ENCODE results near the gene DHRS7C. TPM values are rescaled to one million over a fixed set of nuclear protein-coding genes. Genes with fewer than 3 reads are reported as not detected.

Gene DHRS7C
- total RNA-seq, 1 experiment from 2014 or later = not detected

- Mint-ChIP-seq H3K4me3 (no peak overlapping the region), H3K27ac (no peak overlapping the region), H3K36me3 (no peaks in the 10 kb centered on the region), H3K9me3 (no peaks in the 10 kb centered on the region), H3K4me1 (no peaks in the 10 kb centered on the region), H3K27me3 (ENCODE audit: low read depth) (peaks cover 4% of the 10 kb centered on the region; the same call in 1 of the 2 replicates)
- ATAC-seq (no peak), DNase-seq (ENCODE audit: low spot score) (no peak)
- ChIA-PET POLR2A (no interaction called here), CTCF (no interaction called here)
- TF ChIP-seq, protein P1, sequence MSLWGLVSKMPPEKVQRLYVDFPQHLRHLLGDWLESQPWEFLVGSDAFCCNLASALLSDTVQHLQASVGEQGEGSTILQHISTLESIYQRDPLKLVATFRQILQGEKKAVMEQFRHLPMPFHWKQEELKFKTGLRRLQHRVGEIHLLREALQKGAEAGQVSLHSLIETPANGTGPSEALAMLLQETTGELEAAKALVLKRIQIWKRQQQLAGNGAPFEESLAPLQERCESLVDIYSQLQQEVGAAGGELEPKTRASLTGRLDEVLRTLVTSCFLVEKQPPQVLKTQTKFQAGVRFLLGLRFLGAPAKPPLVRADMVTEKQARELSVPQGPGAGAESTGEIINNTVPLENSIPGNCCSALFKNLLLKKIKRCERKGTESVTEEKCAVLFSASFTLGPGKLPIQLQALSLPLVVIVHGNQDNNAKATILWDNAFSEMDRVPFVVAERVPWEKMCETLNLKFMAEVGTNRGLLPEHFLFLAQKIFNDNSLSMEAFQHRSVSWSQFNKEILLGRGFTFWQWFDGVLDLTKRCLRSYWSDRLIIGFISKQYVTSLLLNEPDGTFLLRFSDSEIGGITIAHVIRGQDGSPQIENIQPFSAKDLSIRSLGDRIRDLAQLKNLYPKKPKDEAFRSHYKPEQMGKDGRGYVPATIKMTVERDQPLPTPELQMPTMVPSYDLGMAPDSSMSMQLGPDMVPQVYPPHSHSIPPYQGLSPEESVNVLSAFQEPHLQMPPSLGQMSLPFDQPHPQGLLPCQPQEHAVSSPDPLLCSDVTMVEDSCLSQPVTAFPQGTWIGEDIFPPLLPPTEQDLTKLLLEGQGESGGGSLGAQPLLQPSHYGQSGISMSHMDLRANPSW (CRISPR knock-in tag; conservative IDR thresholded peaks at IDR 0.05; ENCODE audit: low read depth) = no peak
- TF ChIP-seq ZNF423 (CRISPR knock-in tag; IDR thresholded peaks at IDR 0.05) = no peak
- no peak for TF ChIP-seq ZNF263 (CRISPR knock-in tag; IDR thresholded peaks at IDR 0.05; ENCODE audit: low read depth)
- no peak for TF ChIP-seq NR2C2 (CRISPR knock-in tag; IDR thresholded peaks at IDR 0.05)
- no peak for TF ChIP-seq USF2 (CRISPR knock-in tag; IDR thresholded peaks at IDR 0.05)
- TF ChIP-seq, protein P2, sequence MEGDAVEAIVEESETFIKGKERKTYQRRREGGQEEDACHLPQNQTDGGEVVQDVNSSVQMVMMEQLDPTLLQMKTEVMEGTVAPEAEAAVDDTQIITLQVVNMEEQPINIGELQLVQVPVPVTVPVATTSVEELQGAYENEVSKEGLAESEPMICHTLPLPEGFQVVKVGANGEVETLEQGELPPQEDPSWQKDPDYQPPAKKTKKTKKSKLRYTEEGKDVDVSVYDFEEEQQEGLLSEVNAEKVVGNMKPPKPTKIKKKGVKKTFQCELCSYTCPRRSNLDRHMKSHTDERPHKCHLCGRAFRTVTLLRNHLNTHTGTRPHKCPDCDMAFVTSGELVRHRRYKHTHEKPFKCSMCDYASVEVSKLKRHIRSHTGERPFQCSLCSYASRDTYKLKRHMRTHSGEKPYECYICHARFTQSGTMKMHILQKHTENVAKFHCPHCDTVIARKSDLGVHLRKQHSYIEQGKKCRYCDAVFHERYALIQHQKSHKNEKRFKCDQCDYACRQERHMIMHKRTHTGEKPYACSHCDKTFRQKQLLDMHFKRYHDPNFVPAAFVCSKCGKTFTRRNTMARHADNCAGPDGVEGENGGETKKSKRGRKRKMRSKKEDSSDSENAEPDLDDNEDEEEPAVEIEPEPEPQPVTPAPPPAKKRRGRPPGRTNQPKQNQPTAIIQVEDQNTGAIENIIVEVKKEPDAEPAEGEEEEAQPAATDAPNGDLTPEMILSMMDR (IDR thresholded peaks at IDR 0.05) = no peak
- TF ChIP-seq E2F5 (CRISPR knock-in tag; IDR thresholded peaks at IDR 0.05) = no peak
- no peak for TF ChIP-seq ELF4 (CRISPR knock-in tag; IDR thresholded peaks at IDR 0.05; ENCODE audit: low read depth)
- no peak for TF ChIP-seq ATF2 (CRISPR knock-in tag; IDR thresholded peaks at IDR 0.05; ENCODE audit: borderline replicate concordance, low read depth)
- TF ChIP-seq GABPB1 (CRISPR knock-in tag; IDR thresholded peaks at IDR 0.05) = no peak
- no peak for TF ChIP-seq SP1 (CRISPR knock-in tag; conservative IDR thresholded peaks at IDR 0.05)
- no peak for TF ChIP-seq CDX4 (CRISPR knock-in tag; IDR thresholded peaks at IDR 0.05; ENCODE audit: borderline replicate concordance)
Observed at GRCh38 chr17:9766970-9767369, 24.4 kb downstream of the DHRS7C start.

GRCh38 chr17:9765322-9765721 lies 26.1 kb downstream of the DHRS7C start:
- DNase-seq (ENCODE audit: low spot score) = no peak

GRCh38 chr17:9763643-9764042 lies 27.7 kb downstream of the DHRS7C start:
- POLR2A ChIA-PET = no interaction called here
- no peaks in the 10 kb centered on the region for H3K9me3 Mint-ChIP-seq
- no peak for ATAC-seq
- CTCF ChIA-PET = no interaction called here
- no peak overlapping the region for H3K27ac Mint-ChIP-seq
- DNase-seq (ENCODE audit: low spot score) = no peak
- H3K36me3 Mint-ChIP-seq = no peaks in the 10 kb centered on the region
- no peak overlapping the region for H3K4me3 Mint-ChIP-seq
- H3K4me1 Mint-ChIP-seq = no peaks in the 10 kb centered on the region
- peaks cover 4% of the 10 kb centered on the region; the same call in 1 of the 2 replicates for H3K27me3 Mint-ChIP-seq (ENCODE audit: low read depth)
- TF ChIP-seq ZNF263 (CRISPR knock-in tag; IDR thresholded peaks at IDR 0.05; ENCODE audit: low read depth) = no peak
- TF ChIP-seq, protein P3, sequence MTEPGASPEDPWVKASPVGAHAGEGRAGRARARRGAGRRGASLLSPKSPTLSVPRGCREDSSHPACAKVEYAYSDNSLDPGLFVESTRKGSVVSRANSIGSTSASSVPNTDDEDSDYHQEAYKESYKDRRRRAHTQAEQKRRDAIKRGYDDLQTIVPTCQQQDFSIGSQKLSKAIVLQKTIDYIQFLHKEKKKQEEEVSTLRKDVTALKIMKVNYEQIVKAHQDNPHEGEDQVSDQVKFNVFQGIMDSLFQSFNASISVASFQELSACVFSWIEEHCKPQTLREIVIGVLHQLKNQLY (CRISPR knock-in tag; IDR thresholded peaks at IDR 0.05) = no peak
- TF ChIP-seq TCF7 (CRISPR knock-in tag; IDR thresholded peaks at IDR 0.05; ENCODE audit: low read depth) = no peak
- no peak for TF ChIP-seq SP1 (CRISPR knock-in tag; conservative IDR thresholded peaks at IDR 0.05)
- TF ChIP-seq NFE2L1 (CRISPR knock-in tag; IDR thresholded peaks at IDR 0.05) = no peak
- TF ChIP-seq, protein P4, sequence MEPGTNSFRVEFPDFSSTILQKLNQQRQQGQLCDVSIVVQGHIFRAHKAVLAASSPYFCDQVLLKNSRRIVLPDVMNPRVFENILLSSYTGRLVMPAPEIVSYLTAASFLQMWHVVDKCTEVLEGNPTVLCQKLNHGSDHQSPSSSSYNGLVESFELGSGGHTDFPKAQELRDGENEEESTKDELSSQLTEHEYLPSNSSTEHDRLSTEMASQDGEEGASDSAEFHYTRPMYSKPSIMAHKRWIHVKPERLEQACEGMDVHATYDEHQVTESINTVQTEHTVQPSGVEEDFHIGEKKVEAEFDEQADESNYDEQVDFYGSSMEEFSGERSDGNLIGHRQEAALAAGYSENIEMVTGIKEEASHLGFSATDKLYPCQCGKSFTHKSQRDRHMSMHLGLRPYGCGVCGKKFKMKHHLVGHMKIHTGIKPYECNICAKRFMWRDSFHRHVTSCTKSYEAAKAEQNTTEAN (CRISPR knock-in tag; IDR thresholded peaks at IDR 0.05) = no peak
- TF ChIP-seq, protein P2 (IDR thresholded peaks at IDR 0.05) = no peak
- no peak for TF ChIP-seq ZNF138 (CRISPR knock-in tag; conservative IDR thresholded peaks at IDR 0.05)
- TF ChIP-seq ELF4 (CRISPR knock-in tag; IDR thresholded peaks at IDR 0.05; ENCODE audit: low read depth) = no peak

More at GRCh38 chr17:9765322-9765721, 26.1 kb downstream of the DHRS7C start:
- Mint-ChIP-seq H3K27ac (no peak overlapping the region), H3K4me3 (no peak overlapping the region), H3K27me3 (ENCODE audit: low read depth) (peaks cover 4% of the 10 kb centered on the region; the same call in 1 of the 2 replicates), H3K4me1 (no peaks in the 10 kb centered on the region), H3K9me3 (no peaks in the 10 kb centered on the region), H3K36me3 (no peaks in the 10 kb centered on the region)
- TF ChIP-seq RELA (CRISPR knock-in tag; IDR thresholded peaks at IDR 0.05; ENCODE audit: borderline replicate concordance) (no peak), SP1 (CRISPR knock-in tag; conservative IDR thresholded peaks at IDR 0.05) (no peak), EMX1 (CRISPR knock-in tag; IDR thresholded peaks at IDR 0.05) (no peak), ZNF317 (CRISPR knock-in tag; IDR thresholded peaks at IDR 0.05; ENCODE audit: borderline replicate concordance, low read depth) (no peak)
- ChIA-PET CTCF (interaction anchor here (1.4 kb wide), 1 partner anchor 21 kb away, joined by 5 read pairs; no protein-coding TSS in a partner anchor), POLR2A (no interaction called here)
- ATAC-seq = no peak

Measured in WTC11 (cell line).